Measurements from ENCODE around the gene MCM7. TPM values are rescaled to one million over a fixed set of nuclear protein-coding genes. Genes with fewer than 3 reads are reported as not detected.

Gene MCM7
- total RNA-seq, 2 donors from 2014 or later, result 8.3 to 13.0 TPM

DNA sequence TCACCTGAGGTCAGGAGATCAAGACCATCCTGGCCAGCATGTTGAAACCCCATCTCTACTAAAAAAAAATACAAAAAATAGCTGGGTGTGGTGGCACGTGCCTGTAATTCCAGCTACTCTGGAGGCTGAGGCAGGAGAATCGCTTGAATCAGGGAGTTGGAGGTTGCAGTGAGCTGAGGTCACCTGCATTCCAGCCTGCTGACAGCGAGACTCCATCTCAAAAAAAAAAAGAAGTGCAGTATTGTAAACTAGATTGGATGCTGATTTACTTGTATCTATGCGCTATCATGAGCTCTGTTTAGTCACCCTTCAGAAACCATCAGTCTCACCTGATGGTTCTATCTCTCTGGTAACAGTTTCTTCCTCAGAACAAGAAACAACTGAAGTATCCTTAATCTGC, 37.8 kb downstream of the MCM7 start:
- H3K36me3 ChIP-seq, result peaks cover 52% of the 10 kb centered on the region
- H3K4me3 ChIP-seq, result no peak overlapping the region
- no peak for DNase-seq (ENCODE audit: low spot score)

DNA sequence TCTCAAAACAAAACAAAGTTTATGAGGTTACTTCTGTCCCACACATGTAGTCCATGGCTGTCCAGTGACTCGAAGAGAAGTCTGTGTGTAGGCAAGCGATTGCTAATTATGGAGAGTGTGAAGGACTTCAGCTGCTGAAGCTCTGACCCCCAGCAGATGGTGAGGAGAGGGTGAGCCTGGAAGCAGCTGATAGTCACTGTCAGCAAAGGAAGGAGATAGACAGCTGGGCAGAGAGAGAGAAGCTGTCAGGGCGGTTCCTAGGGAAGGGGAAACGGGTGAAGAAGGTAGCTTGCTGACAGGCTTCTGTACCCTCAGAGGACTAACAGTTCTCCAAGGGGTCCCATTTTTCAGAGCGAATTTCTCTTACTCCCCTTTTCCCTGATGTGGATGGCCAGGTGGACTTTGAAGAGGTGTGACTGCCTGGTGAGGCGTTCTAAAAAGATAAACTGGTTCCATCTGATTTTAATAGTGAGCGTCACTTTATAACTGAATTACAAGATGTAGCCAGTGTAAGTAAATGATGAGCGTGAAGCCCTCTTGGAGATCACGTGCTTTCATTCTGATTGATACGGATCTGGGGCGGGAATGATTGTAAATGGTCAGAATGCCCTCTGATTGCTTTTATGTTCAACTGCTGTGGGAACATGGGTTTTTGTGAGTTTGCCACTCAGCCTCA, 39.5 kb downstream of the MCM7 start:
- no peak for DNase-seq (ENCODE audit: low spot score)
- H3K36me3 ChIP-seq, result peaks cover 69% of the 10 kb centered on the region
- H3K4me1 ChIP-seq, result peaks cover 0 to 11% of the 10 kb centered on the region in 2 donors
- TF ChIP-seq, protein P1, sequence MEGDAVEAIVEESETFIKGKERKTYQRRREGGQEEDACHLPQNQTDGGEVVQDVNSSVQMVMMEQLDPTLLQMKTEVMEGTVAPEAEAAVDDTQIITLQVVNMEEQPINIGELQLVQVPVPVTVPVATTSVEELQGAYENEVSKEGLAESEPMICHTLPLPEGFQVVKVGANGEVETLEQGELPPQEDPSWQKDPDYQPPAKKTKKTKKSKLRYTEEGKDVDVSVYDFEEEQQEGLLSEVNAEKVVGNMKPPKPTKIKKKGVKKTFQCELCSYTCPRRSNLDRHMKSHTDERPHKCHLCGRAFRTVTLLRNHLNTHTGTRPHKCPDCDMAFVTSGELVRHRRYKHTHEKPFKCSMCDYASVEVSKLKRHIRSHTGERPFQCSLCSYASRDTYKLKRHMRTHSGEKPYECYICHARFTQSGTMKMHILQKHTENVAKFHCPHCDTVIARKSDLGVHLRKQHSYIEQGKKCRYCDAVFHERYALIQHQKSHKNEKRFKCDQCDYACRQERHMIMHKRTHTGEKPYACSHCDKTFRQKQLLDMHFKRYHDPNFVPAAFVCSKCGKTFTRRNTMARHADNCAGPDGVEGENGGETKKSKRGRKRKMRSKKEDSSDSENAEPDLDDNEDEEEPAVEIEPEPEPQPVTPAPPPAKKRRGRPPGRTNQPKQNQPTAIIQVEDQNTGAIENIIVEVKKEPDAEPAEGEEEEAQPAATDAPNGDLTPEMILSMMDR (IDR thresholded peaks at IDR 0.05), result no peak
- no peaks in the 10 kb centered on the region for H3K27me3 ChIP-seq
- H3K9me3 ChIP-seq, result no peaks in the 10 kb centered on the region
- H3K27ac ChIP-seq, result no peak overlapping the region
- no peak overlapping the region for H3K4me3 ChIP-seq

More for the DNA sequence above, 37.8 kb downstream of the MCM7 start:
- Histone ChIP-seq H3K9me3 (no peaks in the 10 kb centered on the region), H3K4me1 (peaks cover 0 to 11% of the 10 kb centered on the region in 2 donors), H3K27ac (no peak overlapping the region), H3K27me3 (no peaks in the 10 kb centered on the region)
- TF ChIP-seq, protein P1 (IDR thresholded peaks at IDR 0.05), result no peak

DNA sequence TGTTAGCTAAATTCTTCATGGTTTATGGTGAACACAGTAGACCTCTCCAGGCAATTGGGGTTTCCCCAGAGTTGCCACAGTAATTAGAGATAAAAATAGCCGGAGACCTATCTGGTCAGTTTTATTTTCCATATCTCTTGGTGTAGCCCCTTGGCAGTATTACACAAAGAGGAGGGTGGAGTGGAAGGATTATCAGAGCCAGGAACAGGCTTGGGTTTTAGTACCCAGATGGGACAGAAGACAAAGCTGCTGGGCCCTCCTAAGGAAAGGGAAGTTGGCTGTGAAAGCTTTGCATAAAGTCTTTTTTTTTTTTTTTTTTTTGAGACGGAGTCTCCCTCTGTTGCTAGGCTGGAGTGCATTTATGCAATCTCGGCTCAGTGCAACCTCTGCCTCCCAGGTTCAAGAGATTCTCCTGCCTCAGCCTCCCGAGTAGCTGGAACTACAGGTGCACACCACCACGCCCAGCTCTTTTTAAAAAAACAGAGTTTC, 41.9 kb downstream of the MCM7 start:
- no peak for DNase-seq (ENCODE audit: low spot score)
- peaks cover 72% of the 10 kb centered on the region for H3K36me3 ChIP-seq
- H3K4me3 ChIP-seq, result no peak overlapping the region
- H3K27ac ChIP-seq, result no peak overlapping the region
- H3K9me3 ChIP-seq, result no peaks in the 10 kb centered on the region
- no peaks in the 10 kb centered on the region for H3K27me3 ChIP-seq
- H3K4me1 ChIP-seq, result no peaks in the 10 kb centered on the region
- TF ChIP-seq, protein P1 (IDR thresholded peaks at IDR 0.05), result no peak

DNA sequence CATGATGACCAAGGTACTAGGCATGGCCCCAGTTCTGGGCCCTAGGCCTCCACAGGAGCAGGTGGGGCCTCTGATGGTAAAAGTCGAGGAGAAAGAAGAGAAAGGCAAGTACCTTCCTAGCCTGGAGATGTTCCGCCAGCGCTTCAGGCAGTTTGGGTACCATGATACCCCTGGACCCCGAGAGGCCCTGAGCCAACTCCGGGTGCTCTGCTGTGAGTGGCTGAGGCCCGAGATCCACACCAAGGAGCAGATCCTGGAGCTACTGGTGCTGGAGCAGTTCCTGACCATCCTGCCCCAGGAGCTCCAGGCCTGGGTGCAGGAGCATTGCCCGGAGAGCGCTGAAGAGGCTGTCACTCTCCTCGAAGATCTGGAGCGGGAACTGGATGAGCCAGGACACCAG, 44.2 kb downstream of the MCM7 start:
- H3K27me3 ChIP-seq, result no peaks in the 10 kb centered on the region

DNA sequence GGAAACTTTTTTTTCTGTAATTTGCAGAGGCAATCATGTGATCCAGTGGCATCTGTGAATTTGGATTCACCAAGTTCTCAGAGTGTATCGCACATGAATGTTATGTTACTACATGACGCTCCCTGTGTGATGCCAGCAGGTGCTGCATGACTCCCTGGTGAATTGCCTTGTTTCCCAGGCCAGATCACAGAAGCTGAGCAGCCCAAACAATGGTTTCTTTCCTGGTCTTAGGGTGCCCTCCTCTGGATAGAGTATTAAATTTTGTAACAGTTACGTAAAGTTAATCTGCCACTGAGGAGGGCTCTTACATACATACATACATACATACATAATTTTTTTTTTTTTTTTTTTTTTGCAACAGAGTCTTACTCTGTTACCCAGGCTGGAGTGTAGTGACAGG, 48.0 kb downstream of the MCM7 start:
- DNase-seq (ENCODE audit: low spot score), result no peak
- Histone ChIP-seq H3K27ac (no peak overlapping the region), H3K4me1 (peaks cover 0 to 9% of the 10 kb centered on the region in 2 donors), H3K27me3 (no peaks in the 10 kb centered on the region), H3K36me3 (peaks cover 19% of the 10 kb centered on the region), H3K9me3 (no peaks in the 10 kb centered on the region), H3K4me3 (no peak overlapping the region)
- TF ChIP-seq, protein P1 (IDR thresholded peaks at IDR 0.05), result no peak

More for the DNA sequence above, 44.2 kb downstream of the MCM7 start:
- Histone ChIP-seq H3K4me3 (no peak overlapping the region), H3K4me1 (no peaks in the 10 kb centered on the region), H3K27ac (no peak overlapping the region), H3K9me3 (no peaks in the 10 kb centered on the region), H3K36me3 (peaks cover 52% of the 10 kb centered on the region)
- no peak for DNase-seq (ENCODE audit: low spot score)
- TF ChIP-seq, protein P1 (IDR thresholded peaks at IDR 0.05), result no peak

DNA sequence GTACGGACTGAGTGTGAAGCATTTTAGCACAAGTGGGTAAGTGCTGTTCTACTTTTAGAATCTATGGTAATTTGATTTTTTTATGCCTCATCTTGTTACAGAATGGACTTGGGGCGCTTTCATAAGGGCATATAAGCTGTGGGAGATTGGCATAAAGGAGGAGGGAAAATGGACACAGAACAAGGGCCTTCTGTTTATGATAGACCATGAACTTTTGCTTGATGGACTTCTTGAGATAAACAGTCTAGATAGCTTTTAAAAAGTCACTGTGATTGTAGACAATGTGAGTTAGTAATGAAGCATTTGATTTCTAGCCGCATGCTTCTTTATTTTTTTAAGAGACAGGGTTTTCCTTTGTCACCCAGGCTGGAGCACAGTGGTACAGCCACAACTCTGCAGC, 49.6 kb downstream of the MCM7 start:
- TF ChIP-seq, protein P1 (IDR thresholded peaks at IDR 0.05), result no peak

More for the DNA sequence above, 49.6 kb downstream of the MCM7 start:
- Histone ChIP-seq H3K4me3 (no peak overlapping the region), H3K27me3 (no peaks in the 10 kb centered on the region), H3K4me1 (peaks cover 0 to 9% of the 10 kb centered on the region in 2 donors), H3K9me3 (no peaks in the 10 kb centered on the region), H3K27ac (no peak overlapping the region), H3K36me3 (peaks cover 3% of the 10 kb centered on the region)
- no peak for DNase-seq (ENCODE audit: low spot score)

Measured in right atrium auricular region (tissue), 2 donors.